Neural cell (in vitro differentiated cells): ENCODE data around the gene METTL8. TPM values are rescaled to one million over a fixed set of nuclear protein-coding genes. Genes with fewer than 3 reads are reported as not detected.

ENCODE experiments used
- H2AFZ ChIP-seq: fragments of 200-600, 300-800 bp; sonication (generic), shearing (Covaris generic); 2 replicates; pipeline ENCODE4 v1.6.0; 2014; ENCODE audit warnings: low read depth, mild to moderate bottlenecking, antibody characterized with exemption, low read length, moderate library complexity
- H3F3A ChIP-seq: fragments of 200-600 bp; shearing (Covaris generic); 2 replicates; pipeline ENCODE4 v1.6.1; 2016; ENCODE audit warnings: mild to moderate bottlenecking, moderate library complexity, mixed read lengths, antibody characterized with exemption, low read length; ENCODE audit not compliant: insufficient read depth, poor library complexity, severe bottlenecking
- H3K27ac ChIP-seq: fragments of 200-600, 300-800 bp; sonication (generic), shearing (Covaris generic); 2 replicates; pipeline ENCODE4 v1.5.1; 2014; ENCODE audit warnings: mild to moderate bottlenecking, low read length, moderate library complexity
- H3K27me3 ChIP-seq: fragments of 300-800, 200-600 bp; sonication (generic), shearing (Covaris generic); 2 replicates; pipeline ENCODE4 v1.6.0; 2014; ENCODE audit warnings: mild to moderate bottlenecking, low read depth, low read length, moderate library complexity; ENCODE audit not compliant: insufficient read depth
- H3K36me3 ChIP-seq: fragments of 300-800, 200-600 bp; sonication (generic), shearing (Covaris generic); 2 replicates; pipeline ENCODE4 v1.5.1; 2014; ENCODE audit warnings: mild to moderate bottlenecking, antibody characterized with exemption, low read length, moderate library complexity; ENCODE audit not compliant: insufficient read depth
- H3K4me2 ChIP-seq: fragments of 300-800, 200-600 bp; sonication (generic), shearing (Covaris generic); 2 replicates; pipeline ENCODE4 v1.6.0; 2014; ENCODE audit warnings: mild to moderate bottlenecking, low read length
- H3K4me3 ChIP-seq: fragments of 300-800, 200-600 bp; sonication (generic), shearing (Covaris generic); 2 replicates; pipeline ENCODE4 v1.5.1; 2014; ENCODE audit warnings: mild to moderate bottlenecking, low read length, moderate library complexity
- H3K79me2 ChIP-seq: fragments of 200-600 bp; shearing (Covaris generic); replicated peaks from 2 replicates; pipeline ENCODE4 v1.6.0; 2014; ENCODE audit warnings: mild to moderate bottlenecking, low read length, moderate library complexity; ENCODE audit not compliant: insufficient read depth
- H3K9ac ChIP-seq: fragments of 300-800, 200-600 bp; sonication (generic), shearing (Covaris generic); 2 replicates; pipeline ENCODE4 v1.6.1; 2016; ENCODE audit warnings: mild to moderate bottlenecking, low read length, mixed read lengths
- H3K9me2 ChIP-seq: fragments of 200-600 bp; shearing (Covaris generic); 2 replicates; pipeline ENCODE4 v1.6.1; 2016; ENCODE audit warnings: mild to moderate bottlenecking, low read length, mixed read lengths; ENCODE audit not compliant: insufficient read depth
- H3K9me3 ChIP-seq: fragments of 200-600, 300-800 bp; sonication (generic), shearing (Covaris generic); 2 replicates; pipeline ENCODE4 v1.6.1; 2016; ENCODE audit warnings: mild to moderate bottlenecking, mixed run types, low read length, moderate library complexity, mixed read lengths
- H4K20me1 ChIP-seq: fragments of 200-600 bp; shearing (Covaris generic); 2 replicates; pipeline ENCODE4 v1.6.1; 2016; ENCODE audit warnings: mild to moderate bottlenecking, mixed run types; ENCODE audit not compliant: insufficient read depth
- CTCF ChIP-seq: fragments of 450-650 bp; IDR thresholded peaks from 2 replicates; pipeline ENCODE4 v1.5.1; 2014; ENCODE audit warnings: antibody characterized with exemption, mild to moderate bottlenecking, moderate library complexity; ENCODE audit not compliant: poor library complexity, severe bottlenecking
- EP300 ChIP-seq: fragments of 450-650 bp; conservative IDR thresholded peaks from 2 replicates; pipeline ENCODE4 v1.6.1; 2014; ENCODE audit warnings: antibody characterized with exemption, mild to moderate bottlenecking, moderate library complexity; ENCODE audit not compliant: poor library complexity, severe bottlenecking
- EZH2 ChIP-seq: fragments of 200-600, 300-800 bp; shearing (Covaris generic), sonication (generic); IDR thresholded peaks from 2 replicates; pipeline ENCODE4 v1.6.1; 2014; ENCODE audit warnings: antibody characterized with exemption, low read length, borderline replicate concordance, mild to moderate bottlenecking; ENCODE audit not compliant: insufficient read depth, poor library complexity, severe bottlenecking
- MXI1 ChIP-seq: fragments of 450-650 bp; conservative IDR thresholded peaks from 2 replicates; pipeline ENCODE4 v1.6.1; 2014; ENCODE audit warnings: antibody characterized with exemption, mild to moderate bottlenecking; ENCODE audit not compliant: poor library complexity, severe bottlenecking
- POLR2AphosphoS5 ChIP-seq: IDR thresholded peaks from 2 replicates; pipeline ENCODE4 v1.6.1; 2012
- RAD21 ChIP-seq: fragments of 450-650 bp; conservative IDR thresholded peaks from 2 replicates; pipeline ENCODE4 v1.6.1; 2014; ENCODE audit warnings: antibody characterized with exemption, mild to moderate bottlenecking, moderate library complexity
- REST ChIP-seq: IDR thresholded peaks from 2 replicates; pipeline ENCODE4 v1.6.1; 2012; ENCODE audit warnings: borderline replicate concordance
- SMC3 ChIP-seq: fragments of 450-650 bp; conservative IDR thresholded peaks from 2 replicates; pipeline ENCODE4 v1.6.1; 2014; ENCODE audit warnings: antibody characterized with exemption, mild to moderate bottlenecking, moderate library complexity; ENCODE audit not compliant: poor library complexity
- TAF1 ChIP-seq: IDR thresholded peaks from 2 replicates; pipeline ENCODE4 v1.6.1; 2012; ENCODE audit warnings: low read depth
- polyA plus RNA-seq: library from polyadenylated mRNA; depleted of rRNA; stranded (reverse); fragments of >200 nt; gene quantifications from 2 replicates; pipeline ENCODE4 v1.2.3, GENCODE V29; 2014

The METTL8 gene
- polyA plus RNA-seq, 1 donor from 2014 or later = 13.7 TPM

GRCh38 chr2:171482308-171482707, 48.5 kb upstream of the METTL8 start:
- Histone ChIP-seq H3K9ac (no peak overlapping the region), H3F3A (no peaks in the 10 kb centered on the region), H3K9me3 (no peaks in the 10 kb centered on the region), H3K27ac (no peak overlapping the region), H3K4me2 (no peak overlapping the region), H3K27me3 (no peaks in the 10 kb centered on the region), H3K9me2 (no peaks in the 10 kb centered on the region), H3K36me3 (no peaks in the 10 kb centered on the region), H4K20me1 (no peaks in the 10 kb centered on the region), H3K4me3 (no peak overlapping the region), H3K79me2 (no peaks in the 10 kb centered on the region), H2AFZ (no peak overlapping the region)
- TF ChIP-seq MXI1 (no peak), SMC3 (no peak), REST (no peak), CTCF (no peak), TAF1 (no peak), RAD21 (no peak), EP300 (no peak), POLR2AphosphoS5 (no peak), EZH2 (no peak)

GRCh38 chr2:171480908-171481307, 47.1 kb upstream of the METTL8 start:
- Histone ChIP-seq H3K9ac (no peak overlapping the region), H3K27me3 (no peaks in the 10 kb centered on the region), H3K4me3 (no peak overlapping the region), H3F3A (no peaks in the 10 kb centered on the region), H4K20me1 (no peaks in the 10 kb centered on the region), H3K36me3 (no peaks in the 10 kb centered on the region), H3K27ac (no peak overlapping the region), H3K9me3 (no peaks in the 10 kb centered on the region), H2AFZ (no peak overlapping the region), H3K4me2 (no peak overlapping the region), H3K79me2 (no peaks in the 10 kb centered on the region), H3K9me2 (no peaks in the 10 kb centered on the region)
- TF ChIP-seq REST (no peak), EP300 (no peak), TAF1 (no peak), MXI1 (no peak), SMC3 (no peak), RAD21 (no peak), CTCF (no peak), POLR2AphosphoS5 (no peak), EZH2 (no peak)
